Effector memory CD8-positive, alpha-beta T cell (primary cell): ENCODE results near the gene JAKMIP2.

Source experiments
- ATAC-seq: fragments of 150-1000 bp; cut with Tn5 transposase; replicated peaks from 2 replicates; pipeline ENCODE4 v1.10.0; 2021; ENCODE audit warnings: mild to moderate bottlenecking, moderate library complexity
- DNase-seq, 3 experiments: peaks; one replicate each; pipeline ENCODE4 v3.0.0; 2021
- H3K27ac Mint-ChIP-seq, 2 donors: one replicate each; pipeline ENCODE4 v1.8.0; 2022; ENCODE audit warnings: mild to moderate bottlenecking in 2 of 2, mixed read lengths in 2 of 2, moderate library complexity in 2 of 2
- H3K27me3 Mint-ChIP-seq, 2 donors: one replicate each; pipeline ENCODE4 v1.8.0; 2022; ENCODE audit warnings: mixed read lengths in 2 of 2
- H3K36me3 Mint-ChIP-seq: one replicate; pipeline ENCODE4 v1.8.0; 2022; ENCODE audit warnings: mild to moderate bottlenecking, moderate library complexity, mixed read lengths; ENCODE audit not compliant: insufficient read depth
- H3K4me1 Mint-ChIP-seq, 2 donors: one replicate each; pipeline ENCODE4 v1.8.0; 2022; ENCODE audit warnings: low read depth in 2 of 2, mixed read lengths in 2 of 2
- H3K4me3 Mint-ChIP-seq, 2 donors: one replicate each; pipeline ENCODE4 v1.8.0; 2022; ENCODE audit warnings: mild to moderate bottlenecking in 2 of 2, mixed read lengths in 2 of 2, moderate library complexity in 2 of 2
- H3K9me3 Mint-ChIP-seq, 2 donors: one replicate each; pipeline ENCODE4 v1.8.0; 2022; ENCODE audit warnings: mixed read lengths in 2 of 2

JAKMIP2 gene

GRCh38 chr5:147669169-147669869 lies 113.2 kb downstream of the JAKMIP2 start:
- Mint-ChIP-seq H3K4me3 (no peak overlapping the region), H3K27me3 (no peaks in the 10 kb centered on the region), H3K9me3 (no peaks in the 10 kb centered on the region), H3K4me1 (no peaks in the 10 kb centered on the region), H3K36me3 (no peaks in the 10 kb centered on the region), H3K27ac (no peak overlapping the region)
- DNase-seq (no peak), ATAC-seq (no peak)

GRCh38 chr5:147668385-147668784 lies 114.1 kb downstream of the JAKMIP2 start:
- Mint-ChIP-seq H3K4me1 (no peaks in the 10 kb centered on the region), H3K4me3 (no peak overlapping the region), H3K9me3 (no peaks in the 10 kb centered on the region), H3K36me3 (no peaks in the 10 kb centered on the region), H3K27ac (no peak overlapping the region), H3K27me3 (no peaks in the 10 kb centered on the region)
- DNase-seq (no peak), ATAC-seq (no peak)

- Mint-ChIP-seq H3K27ac (no peak overlapping the region), H3K27me3 (no peaks in the 10 kb centered on the region), H3K4me3 (no peak overlapping the region), H3K4me1 (no peaks in the 10 kb centered on the region), H3K9me3 (no peaks in the 10 kb centered on the region), H3K36me3 (no peaks in the 10 kb centered on the region)
- ATAC-seq (no peak), DNase-seq (no peak)
Measured at GRCh38 chr5:147667363-147667762, 115.2 kb downstream of the JAKMIP2 start.

GRCh38 chr5:147666419-147666818 lies 116.1 kb downstream of the JAKMIP2 start:
- H3K4me1 Mint-ChIP-seq, result no peaks in the 10 kb centered on the region
- DNase-seq, result no peak
- ATAC-seq, result no peak

GRCh38 chr5:147661541-147661940 lies 121.0 kb downstream of the JAKMIP2 start:
- no peak for ATAC-seq
- DNase-seq, result no peak

More at GRCh38 chr5:147666419-147666818, 116.1 kb downstream of the JAKMIP2 start:
- peaks cover 2% of the 10 kb centered on the region for H3K36me3 Mint-ChIP-seq
- no peak overlapping the region for H3K27ac Mint-ChIP-seq
- no peaks in the 10 kb centered on the region for H3K9me3 Mint-ChIP-seq
- H3K4me3 Mint-ChIP-seq, result no peak overlapping the region
- no peaks in the 10 kb centered on the region for H3K27me3 Mint-ChIP-seq

GRCh38 chr5:147659166-147659929 lies 123.2 kb downstream of the JAKMIP2 start:
- H3K27ac Mint-ChIP-seq, result no peak overlapping the region
- ATAC-seq (no peak), DNase-seq (no peak)
- H3K4me1 Mint-ChIP-seq, result no peaks in the 10 kb centered on the region
- H3K9me3 Mint-ChIP-seq, result peaks cover 3 to 14% of the 10 kb centered on the region in 2 donors
- no peak overlapping the region for H3K4me3 Mint-ChIP-seq
- H3K36me3 Mint-ChIP-seq, result peaks cover 33% of the 10 kb centered on the region
- no peaks in the 10 kb centered on the region for H3K27me3 Mint-ChIP-seq

More at GRCh38 chr5:147661541-147661940, 121.0 kb downstream of the JAKMIP2 start:
- H3K36me3 Mint-ChIP-seq, result peaks cover 33% of the 10 kb centered on the region
- H3K4me1 Mint-ChIP-seq, result no peaks in the 10 kb centered on the region
- no peaks in the 10 kb centered on the region for H3K27me3 Mint-ChIP-seq
- H3K27ac Mint-ChIP-seq, result no peak overlapping the region
- H3K9me3 Mint-ChIP-seq, result peaks cover 0 to 2% of the 10 kb centered on the region in 2 donors
- H3K4me3 Mint-ChIP-seq, result no peak overlapping the region

GRCh38 chr5:147658293-147658932 lies 124.1 kb downstream of the JAKMIP2 start:
- no peak overlapping the region for H3K4me3 Mint-ChIP-seq
- DNase-seq, result no peak
- H3K36me3 Mint-ChIP-seq, result peaks cover 33% of the 10 kb centered on the region
- H3K27me3 Mint-ChIP-seq, result no peaks in the 10 kb centered on the region
- no peak overlapping the region for H3K27ac Mint-ChIP-seq
- peaks cover 3 to 14% of the 10 kb centered on the region in 2 donors for H3K9me3 Mint-ChIP-seq
- no peak for ATAC-seq
- no peaks in the 10 kb centered on the region for H3K4me1 Mint-ChIP-seq

- H3K27ac Mint-ChIP-seq, result peak overlapping the region in 1 of 2 donors; percentile 88
- ATAC-seq (no peak), DNase-seq (no peak)
- H3K4me3 Mint-ChIP-seq, result no peak overlapping the region
- no peaks in the 10 kb centered on the region for H3K9me3 Mint-ChIP-seq
- H3K4me1 Mint-ChIP-seq, result peaks cover 0 to 10% of the 10 kb centered on the region in 2 donors
- no peaks in the 10 kb centered on the region for H3K27me3 Mint-ChIP-seq
- H3K36me3 Mint-ChIP-seq, result peaks cover 13% of the 10 kb centered on the region
Measured at GRCh38 chr5:147648597-147648996, 133.9 kb downstream of the JAKMIP2 start.

GRCh38 chr5:147645197-147645596 lies 137.3 kb downstream of the JAKMIP2 start:
- DNase-seq (no peak), ATAC-seq (no peak)
- H3K9me3 Mint-ChIP-seq, result no peaks in the 10 kb centered on the region
- no peaks in the 10 kb centered on the region for H3K27me3 Mint-ChIP-seq
- peaks cover 28% of the 10 kb centered on the region for H3K36me3 Mint-ChIP-seq
- peaks cover 0 to 10% of the 10 kb centered on the region in 2 donors for H3K4me1 Mint-ChIP-seq
- no peak overlapping the region for H3K4me3 Mint-ChIP-seq
- H3K27ac Mint-ChIP-seq, result no peak overlapping the region

- no peaks in the 10 kb centered on the region for H3K27me3 Mint-ChIP-seq
- no peak overlapping the region for H3K4me3 Mint-ChIP-seq
- no peak for ATAC-seq
- H3K4me1 Mint-ChIP-seq, result peaks cover 0 to 10% of the 10 kb centered on the region in 2 donors
- H3K9me3 Mint-ChIP-seq, result no peaks in the 10 kb centered on the region
- H3K36me3 Mint-ChIP-seq, result peaks cover 25% of the 10 kb centered on the region
- no peak for DNase-seq
- no peak overlapping the region for H3K27ac Mint-ChIP-seq
Measured at GRCh38 chr5:147644460-147644859, 138.1 kb downstream of the JAKMIP2 start.

- Mint-ChIP-seq H3K27ac (no peak overlapping the region), H3K4me3 (no peak overlapping the region), H3K9me3 (no peaks in the 10 kb centered on the region), H3K27me3 (no peaks in the 10 kb centered on the region), H3K4me1 (peaks cover 0 to 4% of the 10 kb centered on the region in 2 donors), H3K36me3 (peaks cover 31% of the 10 kb centered on the region)
- ATAC-seq (no peak), DNase-seq (no peak)
Measured at GRCh38 chr5:147643142-147643541, 139.4 kb downstream of the JAKMIP2 start.

GRCh38 chr5:147642666-147643065 lies 139.9 kb downstream of the JAKMIP2 start:
- no peak for DNase-seq
- no peak for ATAC-seq
- no peaks in the 10 kb centered on the region for H3K4me1 Mint-ChIP-seq
- H3K27me3 Mint-ChIP-seq, result no peaks in the 10 kb centered on the region
- H3K36me3 Mint-ChIP-seq, result peaks cover 35% of the 10 kb centered on the region
- no peaks in the 10 kb centered on the region for H3K9me3 Mint-ChIP-seq
- H3K4me3 Mint-ChIP-seq, result no peak overlapping the region
- no peak overlapping the region for H3K27ac Mint-ChIP-seq

GRCh38 chr5:147639321-147639720 lies 143.2 kb downstream of the JAKMIP2 start:
- H3K27ac Mint-ChIP-seq, result no peak overlapping the region
- no peaks in the 10 kb centered on the region for H3K9me3 Mint-ChIP-seq
- ATAC-seq, result no peak
- peaks cover 0 to 2% of the 10 kb centered on the region in 2 donors for H3K4me1 Mint-ChIP-seq
- H3K36me3 Mint-ChIP-seq, result peaks cover 44% of the 10 kb centered on the region
- no peak overlapping the region for H3K4me3 Mint-ChIP-seq
- DNase-seq, result no peak
- H3K27me3 Mint-ChIP-seq, result no peaks in the 10 kb centered on the region

- Mint-ChIP-seq H3K4me1 (peaks cover 0 to 2% of the 10 kb centered on the region in 2 donors), H3K9me3 (no peaks in the 10 kb centered on the region), H3K36me3 (peaks cover 29% of the 10 kb centered on the region), H3K27me3 (no peaks in the 10 kb centered on the region), H3K27ac (no peak overlapping the region), H3K4me3 (no peak overlapping the region)
- DNase-seq, result no peak
- no peak for ATAC-seq
Measured at GRCh38 chr5:147636729-147636984, 145.9 kb downstream of the JAKMIP2 start.
